Pulmonary artery endothelial cell (primary cell): ENCODE data around the gene IL34. TPM values are rescaled to one million over a fixed set of nuclear protein-coding genes. Genes with fewer than 3 reads are reported as not detected.
"Not testable (repeated sequence)": the region's sequence is repeated elsewhere in the genome, so short reads cannot be mapped to it uniquely, and the experiment has no call there.

Source experiments
- DNase-seq: peaks from one replicate; pipeline ENCODE4 v3.0.0-alpha.2; 2011; ENCODE audit warnings: low read depth, low spot score
- total RNA-seq: library from RNA; depleted of rRNA; stranded (reverse); fragments of >200 nt; gene quantifications from 2 replicates; pipeline ENCODE4 v1.2.3, GENCODE V29; 2014

Gene IL34
- total RNA-seq, 1 donor from 2014 or later: 1.3 TPM

DNA sequence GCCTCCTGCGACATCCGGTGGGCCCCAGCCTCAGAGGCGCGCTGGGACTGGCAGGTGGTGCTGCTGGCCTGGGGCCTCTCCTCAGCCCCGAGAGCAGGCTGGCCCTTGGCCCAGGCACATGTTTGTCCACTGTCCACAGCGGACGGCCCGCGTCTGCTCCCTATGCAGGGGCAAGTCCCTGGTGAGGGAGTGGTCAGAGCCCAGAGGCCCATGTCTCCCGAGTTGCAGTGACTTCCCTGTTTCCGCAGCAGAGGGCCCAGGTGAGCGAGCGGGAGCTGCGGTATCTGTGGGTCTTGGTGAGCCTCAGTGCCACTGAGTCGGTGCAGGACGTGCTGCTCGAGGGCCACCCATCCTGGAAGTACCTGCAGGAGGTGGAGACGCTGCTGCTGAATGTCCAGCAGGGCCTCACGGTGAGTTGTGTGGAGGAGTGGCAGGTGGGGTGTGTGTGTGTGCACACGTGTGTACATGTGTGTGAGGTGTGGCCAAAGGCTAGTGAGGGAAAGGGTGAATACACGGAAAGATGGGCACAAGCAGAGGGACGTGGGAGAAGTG is 10.4 kb downstream of the IL34 start:
- no peak for DNase-seq

DNA sequence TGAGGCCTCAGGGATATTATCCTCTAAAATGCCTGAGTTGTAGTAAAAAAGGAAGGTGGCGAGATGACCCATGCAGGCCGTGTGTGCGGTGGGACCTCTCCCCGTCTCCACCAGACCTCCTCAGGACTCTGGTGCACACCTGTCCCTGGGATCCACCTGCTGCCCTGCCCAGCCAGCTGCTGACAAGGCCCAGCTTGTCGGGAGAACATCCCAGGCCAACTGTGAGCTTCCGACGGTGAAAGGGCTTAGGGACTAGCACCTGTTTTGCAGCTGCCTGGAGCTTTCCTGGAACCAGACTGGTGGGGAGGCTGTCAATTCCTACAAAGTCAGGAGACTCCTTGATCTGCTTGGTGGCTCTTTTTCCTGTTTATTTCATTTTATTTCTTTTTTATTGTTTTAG is 11.6 kb downstream of the IL34 start:
- no peak for DNase-seq

DNA sequence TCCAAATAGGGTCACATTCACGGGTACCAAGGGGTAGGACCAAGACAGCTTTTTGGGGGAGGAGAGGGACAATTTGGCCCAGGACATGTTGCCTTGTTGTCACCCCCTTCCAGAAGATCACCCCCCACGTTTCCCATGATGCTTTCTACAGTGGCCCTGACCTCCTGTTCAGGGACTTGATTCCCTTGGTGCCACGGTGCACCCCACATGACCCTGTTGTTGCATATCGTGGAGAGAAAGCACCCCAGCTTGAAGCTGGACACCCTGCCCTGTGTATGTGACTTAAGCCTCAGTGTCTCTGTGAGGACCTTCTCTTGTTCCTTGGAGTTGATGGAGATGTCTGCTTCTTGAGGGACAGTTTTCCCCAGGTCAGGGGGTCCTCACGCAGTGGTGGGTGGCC is 12.6 kb downstream of the IL34 start:
- DNase-seq: no peak

DNA sequence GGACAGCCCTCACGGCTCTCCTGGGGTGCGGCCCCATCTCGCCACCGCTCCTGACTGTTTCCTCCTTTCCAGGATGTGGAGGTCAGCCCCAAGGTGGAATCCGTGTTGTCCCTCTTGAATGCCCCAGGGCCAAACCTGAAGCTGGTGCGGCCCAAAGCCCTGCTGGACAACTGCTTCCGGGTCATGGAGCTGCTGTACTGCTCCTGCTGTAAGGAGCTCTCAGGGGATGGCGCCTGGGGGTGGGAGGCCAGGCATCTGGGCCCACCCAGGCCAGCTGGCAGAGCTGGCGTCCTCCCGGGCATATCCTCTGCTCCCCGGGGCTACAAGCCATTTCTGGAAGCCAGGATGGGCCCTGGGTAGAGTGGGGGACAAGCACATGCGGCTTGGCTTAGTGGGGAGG is 13.2 kb downstream of the IL34 start:
- DNase-seq: no peak

DNA sequence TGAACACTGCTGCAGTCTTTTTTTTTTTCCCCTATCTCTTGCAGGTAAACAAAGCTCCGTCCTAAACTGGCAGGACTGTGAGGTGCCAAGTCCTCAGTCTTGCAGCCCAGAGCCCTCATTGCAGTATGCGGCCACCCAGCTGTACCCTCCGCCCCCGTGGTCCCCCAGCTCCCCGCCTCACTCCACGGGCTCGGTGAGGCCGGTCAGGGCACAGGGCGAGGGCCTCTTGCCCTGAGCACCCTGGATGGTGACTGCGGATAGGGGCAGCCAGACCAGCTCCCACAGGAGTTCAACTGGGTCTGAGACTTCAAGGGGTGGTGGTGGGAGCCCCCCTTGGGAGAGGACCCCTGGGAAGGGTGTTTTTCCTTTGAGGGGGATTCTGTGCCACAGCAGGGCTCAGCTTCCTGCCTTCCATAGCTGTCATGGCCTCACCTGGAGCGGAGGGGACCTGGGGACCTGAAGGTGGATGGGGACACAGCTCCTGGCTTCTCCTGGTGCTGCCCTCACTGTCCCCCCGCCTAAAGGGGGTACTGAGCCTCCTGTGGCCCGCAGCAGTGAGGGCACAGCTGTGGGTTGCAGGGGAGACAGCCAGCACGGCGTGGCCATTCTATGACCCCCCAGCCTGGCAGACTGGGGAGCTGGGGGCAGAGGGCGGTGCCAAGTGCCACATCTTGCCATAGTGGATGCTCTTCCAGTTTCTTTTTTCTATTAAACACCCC is 13.8 kb downstream of the IL34 start:
- no peak for DNase-seq

DNA sequence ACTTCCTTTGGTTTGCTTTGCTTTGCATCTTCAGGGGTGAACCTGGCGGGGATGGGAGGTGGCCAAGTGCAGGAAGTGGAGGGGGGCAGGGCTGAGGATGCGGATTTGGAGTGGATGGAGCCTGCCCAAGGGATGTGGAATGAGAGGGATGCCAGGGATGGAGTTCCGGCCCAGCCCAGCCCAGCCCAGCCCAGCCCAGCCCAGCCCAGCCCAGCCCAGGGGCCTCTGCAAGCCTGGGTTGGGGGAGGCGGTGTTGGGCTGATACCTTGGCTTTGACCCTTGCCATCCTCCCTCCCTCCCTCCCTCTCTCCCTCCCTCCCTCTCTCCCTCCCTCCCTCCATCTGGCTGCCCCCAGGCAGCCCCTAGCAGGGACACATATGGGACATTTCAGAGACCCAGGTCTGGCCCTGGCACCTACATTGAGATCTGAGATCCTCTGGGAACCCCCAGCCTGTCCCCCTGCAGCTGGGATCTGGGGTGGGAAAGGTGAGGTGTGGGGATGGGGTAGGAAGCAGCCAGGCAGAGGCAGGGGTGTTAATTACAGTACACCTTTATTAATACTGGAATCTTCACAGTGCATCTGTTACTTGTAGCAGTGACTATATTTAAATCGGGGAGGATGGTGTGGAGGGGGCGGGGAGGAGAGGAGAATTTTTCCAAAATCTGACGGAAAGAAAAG is 14.5 kb downstream of the IL34 start:
- DNase-seq: no peak

DNA sequence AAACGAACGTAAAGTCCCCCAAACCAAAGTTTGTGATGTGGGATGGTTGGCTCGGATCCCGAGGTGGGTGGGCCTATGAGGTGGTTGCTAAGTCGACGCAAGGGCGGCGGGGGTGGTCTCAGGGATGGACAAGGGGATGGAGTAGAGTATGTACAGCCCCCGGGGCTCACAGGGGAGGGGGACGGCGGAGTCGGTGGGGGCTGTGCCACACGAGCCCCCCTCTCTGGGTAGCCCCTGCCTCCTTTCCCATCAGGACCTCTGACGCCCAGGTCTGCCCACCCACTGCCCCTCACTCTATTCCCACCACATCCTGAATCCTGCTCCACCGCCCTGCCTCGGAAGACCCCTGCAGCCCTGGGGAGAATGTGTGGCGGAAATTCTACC is 15.2 kb downstream of the IL34 start:
- no peak for DNase-seq

DNA sequence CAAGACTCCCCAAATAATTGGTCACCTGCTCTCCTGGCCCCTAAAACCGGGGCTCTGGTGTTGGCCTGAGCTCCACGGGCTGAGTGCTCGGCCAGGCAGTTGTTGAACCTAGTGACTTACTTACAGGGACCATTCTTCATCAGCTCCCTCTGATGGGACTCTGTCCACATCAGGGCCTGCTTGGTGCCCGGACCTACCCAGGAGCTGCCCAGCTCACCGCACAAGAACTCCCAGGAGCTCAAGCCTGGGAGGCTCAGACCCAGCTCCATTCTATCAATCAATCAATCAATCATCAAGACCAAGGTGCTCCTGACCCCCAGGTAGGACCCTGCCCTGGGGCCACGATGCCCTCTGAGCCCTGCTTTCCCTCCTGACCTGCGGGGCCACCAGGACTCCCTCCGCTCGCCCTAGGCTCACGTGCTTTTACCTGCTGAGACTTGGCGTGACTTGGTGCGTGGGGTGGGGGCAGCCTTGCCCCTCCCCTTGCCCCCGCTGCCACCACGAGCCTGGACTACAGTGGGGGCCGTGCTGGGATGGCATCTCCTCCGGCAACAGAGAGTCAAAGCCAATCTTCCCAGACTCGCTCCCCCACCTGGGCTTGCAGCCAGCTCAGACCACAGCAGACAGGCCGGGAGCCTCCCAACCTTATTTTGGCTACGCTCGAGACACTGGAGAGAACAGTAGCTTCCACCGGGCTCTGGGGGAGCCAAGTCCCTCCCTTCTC is 15.7 kb downstream of the IL34 start:
- no peak for DNase-seq

DNA sequence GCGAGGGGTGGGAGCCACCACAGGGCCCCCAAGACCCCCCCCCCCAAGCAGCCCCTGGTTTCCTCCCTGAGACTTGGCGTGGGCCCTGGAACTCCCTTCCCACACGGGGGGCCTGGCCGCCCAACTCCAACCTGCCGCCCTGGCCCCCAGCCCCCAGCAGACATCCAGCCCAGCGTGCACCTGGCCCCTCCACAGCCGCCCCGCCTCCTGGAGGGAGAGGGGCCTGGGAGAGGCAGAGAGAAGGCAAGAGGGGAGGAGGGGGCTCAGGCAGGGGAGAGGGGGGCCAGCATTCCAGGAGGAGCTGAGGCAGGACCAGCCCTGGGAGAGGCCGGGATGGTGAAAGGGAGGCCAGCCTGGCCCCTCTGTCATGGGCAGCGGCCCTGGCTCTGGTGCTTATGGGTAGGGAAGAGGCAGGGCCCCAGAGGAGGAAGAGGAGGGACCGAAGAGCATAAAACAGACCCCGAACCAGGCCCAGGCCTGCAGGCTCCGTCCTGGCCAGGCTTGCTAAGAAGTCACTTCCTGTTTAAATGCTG is 16.7 kb downstream of the IL34 start:
- DNase-seq: no peak

DNA sequence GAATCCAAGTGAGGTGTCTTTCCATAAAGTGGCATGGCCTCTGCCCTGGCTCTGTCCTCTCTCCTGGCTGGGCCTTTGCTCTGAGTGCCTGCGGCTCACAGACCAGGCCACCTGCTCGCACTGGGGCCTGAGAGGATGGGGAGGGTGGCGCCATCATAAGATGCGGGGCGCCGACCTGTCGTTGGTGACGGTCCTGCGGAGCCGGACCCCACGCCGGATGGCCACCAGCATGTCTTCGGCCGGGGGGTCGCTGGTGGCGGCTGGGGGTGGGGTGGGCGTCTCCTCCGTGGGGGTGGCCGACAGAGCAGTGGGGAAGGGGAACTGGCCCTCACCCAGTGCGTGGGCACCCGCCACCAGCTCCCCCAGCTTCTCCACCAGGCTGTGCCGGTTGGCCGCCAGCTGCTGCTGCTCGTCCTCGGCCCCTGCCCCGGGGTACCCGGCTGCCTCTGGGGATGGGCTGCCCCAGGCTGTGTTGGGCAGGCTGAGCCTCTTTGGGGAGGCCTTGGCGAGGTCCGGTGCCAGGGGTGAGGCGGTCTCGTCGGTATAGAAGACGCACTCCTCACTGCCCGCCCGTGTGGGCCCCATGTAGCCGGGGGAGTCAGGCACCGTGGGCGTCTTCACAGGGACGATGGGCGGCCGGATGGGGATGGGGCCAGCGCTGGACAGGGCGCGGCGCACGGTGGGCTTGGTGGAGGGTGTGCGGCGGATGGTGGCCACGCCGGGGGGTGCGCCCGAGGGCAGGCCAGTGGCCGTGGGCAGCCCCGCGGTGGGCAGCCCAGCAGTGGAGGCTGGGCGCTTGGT is 17.4 kb downstream of the IL34 start:
- DNase-seq: no peak

DNA sequence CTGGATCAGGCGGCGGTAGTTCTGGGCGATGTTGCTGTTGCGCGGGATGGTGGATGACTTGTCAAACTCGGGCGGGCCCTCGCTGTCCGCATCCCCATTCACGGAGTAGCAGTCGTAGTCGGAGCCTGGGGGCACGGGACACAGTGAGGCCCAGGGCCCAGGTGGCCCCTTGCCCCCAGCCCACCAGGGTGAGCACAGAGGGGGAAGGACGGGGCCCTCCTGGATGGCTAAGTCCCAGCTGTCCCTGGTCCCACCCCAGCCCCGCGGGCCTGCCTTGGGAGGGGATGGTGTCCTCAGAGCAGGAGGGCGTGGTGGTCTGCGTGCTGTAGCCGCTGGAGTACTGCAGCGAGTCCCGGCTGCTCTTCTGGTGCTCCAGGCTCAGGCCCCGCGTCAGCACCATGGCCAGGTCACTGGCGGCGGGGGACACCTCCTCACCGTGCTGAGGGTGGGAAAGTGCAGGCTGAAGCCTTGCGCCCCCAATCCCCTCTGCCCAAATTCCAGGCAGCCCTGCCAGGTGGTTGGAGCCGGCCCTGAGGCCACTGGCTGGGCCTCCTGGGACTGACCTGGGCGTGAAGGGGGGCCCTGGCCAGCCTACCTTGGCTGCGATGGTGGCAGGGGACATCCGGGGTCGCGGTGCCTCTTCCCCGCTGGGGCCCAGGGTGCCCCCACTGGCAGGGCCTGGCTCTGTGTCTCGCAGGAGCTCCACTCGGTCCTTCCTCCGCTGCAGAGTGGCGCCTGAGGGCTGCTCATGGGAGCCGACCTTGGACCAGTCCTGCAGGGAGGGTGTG is 18.2 kb downstream of the IL34 start:
- DNase-seq: no peak

DNA sequence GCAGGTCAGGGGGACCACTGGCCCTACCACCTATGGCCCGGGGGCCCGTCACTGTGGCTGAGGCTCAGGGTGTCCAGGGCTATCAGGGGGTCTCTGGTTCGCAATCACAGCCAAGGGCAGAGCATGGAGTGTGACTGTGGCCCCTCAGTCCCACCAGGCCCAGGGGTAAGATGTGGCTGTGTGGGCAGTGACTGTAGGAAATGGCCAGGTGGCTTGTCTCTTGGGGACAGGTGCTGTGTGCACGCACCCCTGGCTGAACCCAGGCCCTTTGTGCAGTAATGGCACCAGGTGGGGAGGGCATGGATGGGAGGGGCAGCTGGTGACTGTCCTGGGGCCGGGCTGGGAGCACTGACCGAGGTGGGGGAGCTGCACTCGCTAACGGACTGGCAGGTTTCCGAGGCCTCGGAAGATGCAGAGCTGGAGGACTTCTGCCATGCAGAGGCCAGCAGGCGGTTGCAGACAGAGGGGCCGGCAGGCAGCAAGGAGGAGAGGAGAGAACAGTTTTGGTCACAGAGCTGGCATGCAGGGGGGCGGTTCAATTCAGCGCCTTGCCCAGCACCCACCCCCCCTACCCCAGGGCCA is 18.8 kb downstream of the IL34 start:
- DNase-seq: no peak

DNA sequence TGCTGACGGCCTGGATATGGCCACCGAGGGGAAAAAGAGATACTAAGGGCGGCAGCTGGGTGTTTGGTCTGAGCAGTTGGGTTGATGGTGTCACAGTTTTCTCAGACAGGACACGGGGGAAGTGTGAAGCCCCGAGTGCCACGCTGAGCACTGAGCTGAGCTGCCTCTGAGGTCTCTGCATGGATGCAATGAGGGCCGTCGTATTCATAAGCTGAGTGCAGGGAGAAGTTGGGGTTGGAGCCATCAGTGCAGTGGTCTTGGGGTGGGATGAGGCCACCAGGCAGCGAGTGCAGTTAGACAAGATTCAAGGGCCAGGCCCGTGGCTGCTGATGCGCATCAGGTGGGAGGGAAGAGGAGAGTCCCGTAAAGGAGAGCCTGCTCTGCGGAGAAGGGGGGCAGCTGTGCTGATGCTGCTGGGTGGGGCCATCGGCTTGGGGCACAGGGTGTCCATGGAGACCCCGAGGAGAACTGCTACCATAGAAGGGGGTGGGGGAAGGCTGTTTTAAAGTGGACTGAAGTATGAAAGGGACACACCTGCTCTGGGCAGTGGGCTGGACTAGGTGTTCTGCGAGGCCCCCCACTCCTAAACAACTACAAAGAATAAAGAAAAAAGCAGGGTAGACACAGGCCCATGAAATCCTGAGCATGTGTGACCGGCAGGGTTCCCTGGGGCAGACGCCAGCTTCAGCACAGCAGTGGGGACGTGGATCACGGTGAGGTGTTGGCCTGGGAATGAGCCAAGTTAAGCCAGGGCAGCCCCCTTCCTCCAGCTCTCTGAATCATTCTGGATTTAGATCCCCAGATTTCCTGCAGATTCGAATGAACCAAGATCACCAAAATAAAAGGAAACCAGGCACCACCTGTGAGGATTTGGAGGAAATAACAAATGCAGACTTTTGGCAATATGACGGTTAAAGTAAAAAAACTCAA is 19.7 kb downstream of the IL34 start:
- DNase-seq: peak; percentile 80

DNA sequence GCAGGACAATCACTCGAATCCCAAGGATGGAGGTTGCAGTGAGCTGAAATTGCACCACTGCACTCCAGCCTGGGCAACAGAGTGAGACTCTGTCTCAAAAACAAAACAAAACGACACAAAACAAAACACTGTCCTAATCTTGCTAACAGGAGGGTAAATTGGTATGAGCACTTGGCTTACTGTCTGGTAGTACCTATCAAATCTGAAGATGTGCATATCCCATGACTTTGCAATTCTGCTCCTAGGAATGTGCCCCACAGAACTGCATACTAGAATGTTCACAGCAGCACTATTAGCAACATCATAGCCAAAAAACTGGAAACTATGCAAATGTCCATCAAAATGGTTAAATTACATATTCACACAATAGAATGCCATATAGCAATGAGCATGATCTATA is 23.8 kb downstream of the IL34 start:
- no peak for DNase-seq

DNA sequence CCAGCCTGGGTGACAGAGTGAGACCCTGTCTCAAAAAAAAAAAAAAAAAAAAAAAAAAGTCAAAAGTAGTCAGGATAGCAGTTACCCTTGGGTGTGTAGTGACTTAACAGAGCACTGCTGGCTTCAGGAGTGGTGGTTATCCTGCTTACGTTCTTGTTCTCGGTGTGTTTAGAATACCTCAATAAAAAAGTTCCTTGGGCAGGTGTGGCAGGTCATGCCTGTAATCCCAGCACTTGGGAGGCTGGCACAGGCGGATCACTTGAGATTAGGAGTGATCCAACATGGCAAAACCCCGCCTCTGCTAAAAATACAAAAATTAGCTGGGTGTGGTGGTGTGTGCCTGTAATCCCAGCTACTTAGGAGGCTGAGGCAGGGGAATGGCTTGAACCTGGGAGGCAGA is 24.6 kb downstream of the IL34 start:
- DNase-seq: not testable (repeated sequence)

DNA sequence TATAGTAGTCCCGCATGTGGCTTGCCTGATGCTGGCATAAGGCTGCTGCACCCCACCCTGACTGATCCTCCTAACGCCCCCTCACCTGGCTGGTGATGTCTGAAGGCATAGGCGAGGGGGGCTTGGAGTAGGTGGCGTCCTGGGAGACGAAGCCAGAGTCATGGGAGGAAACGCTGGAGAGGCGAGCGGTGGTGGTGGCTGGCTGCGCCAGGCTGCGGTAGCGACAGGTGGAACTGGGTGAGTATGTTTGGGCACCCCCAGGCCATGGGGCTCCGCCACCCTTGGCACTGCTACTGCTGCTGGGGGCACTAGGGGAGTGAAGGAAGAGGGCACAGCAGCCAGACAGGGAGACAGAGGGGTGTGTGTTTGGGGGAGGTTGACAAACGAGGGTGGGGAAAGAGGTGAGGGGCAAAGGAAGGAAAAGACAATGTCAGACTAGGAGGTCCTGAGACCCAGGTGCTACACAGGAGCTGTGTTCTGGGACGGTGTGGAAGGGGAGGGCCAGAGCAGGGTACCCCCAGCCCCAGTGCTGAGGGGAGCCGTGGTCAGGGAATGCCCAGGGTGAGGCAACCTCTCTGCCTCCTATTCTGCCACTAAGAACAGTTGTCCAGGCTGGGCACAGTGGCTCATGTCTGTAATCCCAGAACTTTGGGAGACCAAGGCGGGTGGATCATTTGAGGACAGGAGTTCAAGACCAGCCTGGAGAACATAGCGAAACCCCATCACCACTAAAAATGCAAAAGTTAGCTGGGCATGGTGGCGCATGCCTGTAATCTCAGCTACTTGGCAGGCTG is 28.1 kb downstream of the IL34 start:
- DNase-seq: no peak

DNA sequence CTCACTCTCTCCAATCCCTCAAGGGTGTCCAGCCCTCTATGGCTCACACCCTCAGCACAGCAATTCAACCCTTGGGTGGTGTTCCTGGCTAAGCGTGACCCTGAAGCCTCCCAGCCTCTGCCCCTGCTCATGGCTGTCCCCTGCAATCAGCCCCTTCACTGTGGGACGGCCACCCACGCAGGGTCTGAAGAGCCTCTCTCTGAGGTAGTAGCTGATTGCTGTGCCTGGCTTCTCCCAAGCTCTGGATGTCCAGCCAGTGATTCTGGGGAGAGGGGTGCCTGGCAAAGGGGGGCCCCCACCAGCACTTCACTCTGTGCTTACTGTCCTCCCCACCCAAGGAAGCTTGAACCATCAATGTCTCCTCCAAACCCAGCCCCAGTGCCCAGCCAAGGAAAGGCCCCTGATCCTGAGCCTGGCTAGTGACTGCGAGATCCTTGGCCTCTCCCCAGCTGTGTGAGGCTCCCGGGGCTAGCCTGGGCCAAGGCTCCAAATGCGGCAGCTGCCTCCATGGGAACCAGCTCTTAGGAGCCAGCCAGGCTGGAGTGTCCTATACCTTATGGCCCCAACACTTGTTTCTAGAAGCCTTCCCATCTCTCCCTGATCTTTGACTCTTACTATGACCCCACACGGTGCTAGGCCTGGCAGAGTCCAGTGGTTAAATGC is 29.6 kb downstream of the IL34 start:
- DNase-seq: no peak
